NCI-H446 treated with DMSO at 0.1 percent for 48 hours (cell line): ENCODE results near the gene LDLRAD3.
"Not testable (repeated sequence)": the region's sequence is repeated elsewhere in the genome, so short reads cannot be mapped to it uniquely, and the experiment has no call there.

Experiments
- DNase-seq: peaks from one replicate; lab custom pipeline; 2025; lab: John Stamatoyannopoulos, UW

LDLRAD3 gene

DNA sequence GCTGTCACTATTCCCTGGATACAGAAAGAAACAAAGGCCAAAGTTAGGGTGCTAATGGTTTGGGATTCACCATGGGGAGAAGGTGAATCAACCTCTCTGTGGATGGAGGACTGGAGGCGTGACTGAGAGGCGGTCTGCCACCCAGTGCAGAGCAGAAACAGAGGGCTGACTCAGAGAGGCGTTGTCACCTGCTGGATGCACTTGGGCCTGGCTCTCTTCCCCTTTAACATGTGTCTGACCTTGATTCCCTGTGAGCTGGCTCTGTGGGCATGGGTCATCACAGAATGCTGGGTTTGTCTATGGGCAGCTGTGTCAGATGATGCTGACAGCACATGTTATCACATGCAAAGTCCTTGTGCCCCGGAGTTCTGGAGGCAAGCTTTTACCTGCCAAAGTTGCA lies 75.9 kb downstream of the LDLRAD3 start:
- DNase-seq: no peak

DNA sequence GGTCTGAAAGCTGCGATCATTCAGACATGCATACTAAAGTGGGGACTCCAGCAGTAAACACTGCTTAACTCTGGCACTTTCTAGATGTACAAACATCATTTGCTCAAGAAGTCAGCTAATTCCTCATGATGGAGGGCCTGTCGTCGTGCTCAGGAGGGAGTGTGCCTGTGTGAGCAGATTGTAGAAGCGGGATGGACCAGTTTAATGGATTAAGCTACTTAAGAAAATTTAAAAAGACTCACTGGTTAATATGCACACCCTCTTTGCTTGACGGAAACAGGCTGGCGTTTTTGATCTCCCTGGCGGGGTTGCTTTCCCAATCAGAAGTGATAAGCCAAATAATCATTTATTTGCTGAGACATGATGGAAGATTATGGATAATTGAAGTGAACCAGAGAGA lies 79.0 kb downstream of the LDLRAD3 start:
- DNase-seq: no peak

DNA sequence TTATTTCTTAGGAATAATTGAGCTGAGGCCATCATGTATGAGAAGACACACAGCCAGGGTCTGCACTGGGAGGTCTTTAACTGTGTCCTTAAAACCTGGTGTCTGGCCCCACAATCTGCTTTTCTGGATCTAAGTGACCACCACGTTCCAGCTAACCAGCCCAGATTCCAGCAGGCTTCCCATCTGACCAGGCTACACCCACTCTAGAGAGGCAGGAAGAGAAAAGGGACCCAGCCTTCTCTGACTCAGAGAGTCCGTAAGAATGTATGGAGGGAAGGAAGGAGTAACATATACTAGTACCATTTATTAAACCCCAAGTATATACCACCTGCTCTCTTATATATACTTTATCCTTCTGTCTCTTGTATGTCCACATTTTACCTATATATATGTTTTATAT lies 80.1 kb downstream of the LDLRAD3 start:
- no peak for DNase-seq

DNA sequence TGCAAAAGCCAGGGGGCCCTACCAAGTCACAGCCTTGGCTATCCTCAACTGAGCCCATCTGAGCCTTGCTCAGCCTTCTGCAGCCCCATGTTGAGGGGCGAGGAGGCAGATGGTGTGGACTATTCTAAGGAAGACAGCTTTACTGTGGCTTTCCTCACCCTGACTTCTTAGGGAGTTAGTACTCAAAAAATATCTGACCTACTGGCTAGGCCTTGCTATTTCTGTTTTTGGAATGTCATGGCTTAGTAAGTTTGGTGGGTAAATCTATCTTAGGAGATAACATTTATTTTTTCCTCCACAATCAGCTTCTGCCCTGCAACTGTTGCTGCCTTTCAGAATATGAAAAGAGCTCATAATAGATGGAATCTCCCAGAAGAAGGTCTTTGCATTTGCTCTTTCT lies 80.9 kb downstream of the LDLRAD3 start:
- DNase-seq: no peak

DNA sequence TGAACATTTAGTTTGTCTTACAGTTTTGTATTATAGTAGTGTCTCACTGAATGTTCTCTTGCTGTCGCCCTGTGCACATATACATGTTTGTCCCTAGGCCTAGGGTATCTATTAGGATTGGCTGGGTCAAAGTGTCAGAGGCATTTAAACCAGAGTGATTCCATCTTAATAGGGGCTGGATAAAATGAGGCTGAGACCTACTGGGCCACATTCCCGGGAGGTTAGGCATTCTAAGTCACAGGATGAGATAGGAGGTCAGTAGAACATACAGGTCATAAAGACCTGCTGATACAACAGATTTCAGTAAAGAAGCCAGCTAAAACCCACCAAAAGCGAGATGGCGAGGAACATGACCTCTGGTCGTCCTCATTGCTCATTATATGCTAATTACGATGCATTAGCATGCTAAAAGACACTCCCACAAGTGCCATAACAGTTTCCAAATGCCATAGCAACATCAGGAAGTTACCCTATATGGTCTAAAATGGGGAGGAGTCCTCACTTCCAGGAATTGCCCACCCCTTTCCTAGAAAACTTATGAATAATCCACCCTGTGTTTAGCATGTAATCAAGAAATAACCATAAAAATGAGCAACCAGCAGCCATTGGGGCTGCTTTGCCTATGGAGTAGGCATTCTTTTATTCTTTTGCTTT lies 82.6 kb downstream of the LDLRAD3 start:
- DNase-seq: no peak

DNA sequence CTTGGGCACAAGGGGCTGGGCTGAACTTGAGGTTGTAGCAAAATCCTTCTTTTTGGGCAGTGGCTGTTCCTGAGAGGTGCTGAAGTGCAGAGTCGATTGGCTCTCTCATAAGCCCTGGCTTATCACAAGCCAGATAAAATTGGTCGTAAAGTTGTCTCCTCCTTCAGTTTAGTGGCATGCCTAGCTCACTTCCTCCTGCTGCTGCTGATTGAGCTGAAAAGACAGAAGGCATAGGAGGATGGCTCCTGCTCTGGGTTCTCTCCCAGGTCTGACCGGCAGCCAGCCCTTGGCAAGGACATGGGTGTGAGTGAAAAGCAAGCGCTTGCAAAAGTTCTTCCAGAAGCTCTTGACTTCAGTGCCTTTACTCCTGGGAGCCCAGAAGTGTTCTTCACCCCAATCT lies 83.9 kb downstream of the LDLRAD3 start:
- DNase-seq: peak; percentile 53

DNA sequence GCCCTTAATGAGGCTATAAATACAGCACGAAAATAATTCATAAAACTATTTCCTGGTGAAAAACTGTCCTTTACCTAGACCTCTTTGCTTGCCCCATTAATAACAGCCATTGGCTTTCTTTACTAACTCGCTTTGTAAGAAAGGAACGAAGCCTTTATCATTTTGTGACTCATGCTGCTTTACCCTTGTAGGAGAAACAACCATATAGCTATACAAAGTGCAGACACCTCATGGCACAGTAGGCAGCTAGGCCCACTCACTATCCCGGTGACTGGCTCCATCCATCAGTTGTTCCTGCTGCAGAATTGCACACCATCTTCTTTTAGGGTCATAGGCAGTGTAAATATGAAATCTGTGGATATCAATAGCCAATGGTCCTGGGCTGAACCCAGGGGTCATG lies 85.8 kb downstream of the LDLRAD3 start:
- DNase-seq: no peak

DNA sequence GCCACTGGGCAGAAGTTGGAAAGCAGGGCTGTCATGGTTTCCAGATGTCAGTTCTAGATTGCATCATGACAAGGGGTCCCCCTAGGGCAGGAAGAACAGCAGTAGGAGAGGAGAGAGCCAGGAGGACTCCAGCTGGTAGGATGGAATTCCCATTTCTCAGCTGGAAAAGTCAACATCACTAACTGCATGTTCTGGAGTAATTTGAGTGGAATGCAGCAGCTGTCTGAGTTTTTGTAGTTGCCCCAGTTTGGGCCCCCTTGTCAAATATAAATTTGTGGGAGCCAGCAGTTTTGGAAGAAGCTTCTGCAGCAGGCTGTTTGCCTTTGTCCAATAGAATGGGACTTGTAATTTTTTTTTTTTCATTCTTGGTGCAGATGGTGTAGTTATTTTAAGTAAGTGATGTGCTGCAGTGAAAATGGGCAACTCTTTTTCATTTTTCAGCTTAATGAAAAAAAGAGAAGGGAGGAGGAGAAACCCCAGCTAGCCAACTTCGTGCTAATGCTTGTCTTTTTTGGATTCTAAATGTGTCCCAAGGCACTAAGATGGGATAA lies 86.9 kb downstream of the LDLRAD3 start:
- peak; percentile 73 for DNase-seq

DNA sequence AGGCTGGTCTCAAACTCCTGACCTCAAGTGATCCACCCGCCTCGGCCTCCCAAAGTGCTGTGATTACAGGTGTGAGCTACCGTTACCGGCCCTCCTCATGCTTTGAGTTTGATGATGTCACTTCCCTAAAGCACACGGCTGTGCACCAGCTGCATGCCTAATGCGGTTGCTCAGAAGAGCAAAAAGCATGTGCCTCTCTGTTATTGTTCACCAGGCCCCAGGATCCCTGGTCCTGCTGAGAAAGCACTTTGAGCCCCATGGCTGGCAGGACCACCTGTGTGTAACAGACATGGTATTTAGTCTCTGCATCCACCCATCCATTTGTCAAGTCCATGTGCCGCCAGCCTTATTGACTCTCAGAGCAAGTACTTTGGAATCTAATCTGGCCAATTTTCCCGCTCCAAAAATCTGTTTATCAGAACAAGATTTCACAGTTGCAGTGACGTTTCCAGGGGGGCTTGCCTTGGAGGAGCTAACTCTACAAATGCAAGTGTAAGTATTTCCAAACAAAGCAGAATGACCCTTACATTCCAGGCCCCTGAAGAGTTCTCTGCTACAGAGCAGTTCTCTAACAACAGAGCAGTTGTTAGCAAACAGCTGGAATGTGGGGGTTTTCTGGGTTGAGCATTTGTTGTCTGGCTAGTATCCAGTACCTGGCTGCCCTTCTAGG lies 89.4 kb downstream of the LDLRAD3 start:
- no peak for DNase-seq

DNA sequence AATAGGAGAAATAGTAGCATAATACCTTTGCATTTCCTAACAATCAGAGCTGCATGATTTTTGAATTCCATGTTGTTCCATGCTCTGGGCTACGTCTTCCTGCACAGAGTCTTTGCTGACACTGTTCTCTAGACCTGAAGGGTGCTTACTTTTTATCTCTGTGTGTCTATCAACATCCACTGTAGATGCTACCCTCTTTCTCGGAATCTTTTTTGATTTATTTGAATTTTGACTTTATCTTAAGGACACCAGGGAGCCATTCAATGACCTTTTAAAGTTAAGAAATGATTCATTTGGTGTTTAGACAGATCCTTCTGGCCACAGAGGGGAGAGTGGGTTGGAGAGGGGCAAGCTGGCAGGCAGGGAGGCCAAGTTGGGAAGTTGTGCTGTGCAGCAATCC lies 90.1 kb downstream of the LDLRAD3 start:
- DNase-seq: no peak

DNA sequence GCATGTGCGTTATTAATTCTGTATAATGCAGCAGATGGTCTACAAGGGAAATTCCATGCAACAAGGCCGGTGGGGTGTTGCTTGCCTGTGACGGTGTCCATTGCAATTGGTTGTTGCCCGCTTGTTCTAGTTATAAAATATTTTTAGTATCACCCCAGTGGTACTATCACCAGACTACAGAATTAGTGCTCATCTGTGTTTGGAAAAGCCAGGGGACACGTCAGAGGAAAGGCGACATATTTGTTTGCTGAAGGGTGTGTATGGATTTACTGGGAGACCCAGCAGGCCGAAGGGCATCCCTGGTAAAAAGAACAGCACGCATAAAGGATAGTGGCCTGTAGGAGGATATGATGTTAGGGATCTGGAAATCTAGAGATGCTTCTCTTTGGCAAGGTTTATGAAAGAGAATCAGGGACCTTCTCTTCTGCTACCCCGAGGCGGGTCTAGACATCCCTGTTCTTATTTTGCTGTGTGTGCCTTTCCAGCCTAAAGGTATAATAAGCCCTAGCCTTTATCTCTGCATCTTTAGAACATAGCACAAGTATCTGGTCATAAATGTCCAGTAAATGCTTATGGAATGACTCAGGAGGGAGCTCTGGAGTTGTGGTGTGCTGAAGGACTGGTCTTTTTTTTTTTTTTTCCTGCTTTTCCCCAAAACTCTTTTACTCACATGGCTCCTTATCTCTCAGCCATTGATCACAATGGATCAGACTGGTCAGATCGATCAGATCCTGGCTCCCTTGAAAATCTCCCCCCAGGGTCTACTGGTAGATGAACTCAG lies 90.9 kb downstream of the LDLRAD3 start:
- no peak for DNase-seq

DNA sequence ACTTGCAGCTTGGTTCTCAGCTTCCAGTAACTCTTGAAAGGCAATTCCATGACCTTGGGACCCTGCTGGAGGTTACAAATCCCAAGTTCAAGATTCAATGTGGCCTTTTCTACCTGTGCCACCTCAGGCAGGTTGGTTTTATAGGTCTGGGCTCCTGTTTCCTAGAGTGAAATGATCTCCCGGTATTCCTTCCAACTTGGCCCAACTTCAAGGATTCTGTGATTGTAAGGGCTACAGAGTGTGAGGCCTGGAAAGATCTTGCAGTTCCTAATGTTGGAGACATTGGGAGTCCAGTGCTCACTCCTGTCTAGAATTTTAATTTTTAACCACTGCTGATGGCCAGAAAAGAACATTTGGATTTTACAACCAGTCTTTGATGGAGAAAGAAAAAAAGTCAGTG lies 91.6 kb downstream of the LDLRAD3 start:
- no peak for DNase-seq

DNA sequence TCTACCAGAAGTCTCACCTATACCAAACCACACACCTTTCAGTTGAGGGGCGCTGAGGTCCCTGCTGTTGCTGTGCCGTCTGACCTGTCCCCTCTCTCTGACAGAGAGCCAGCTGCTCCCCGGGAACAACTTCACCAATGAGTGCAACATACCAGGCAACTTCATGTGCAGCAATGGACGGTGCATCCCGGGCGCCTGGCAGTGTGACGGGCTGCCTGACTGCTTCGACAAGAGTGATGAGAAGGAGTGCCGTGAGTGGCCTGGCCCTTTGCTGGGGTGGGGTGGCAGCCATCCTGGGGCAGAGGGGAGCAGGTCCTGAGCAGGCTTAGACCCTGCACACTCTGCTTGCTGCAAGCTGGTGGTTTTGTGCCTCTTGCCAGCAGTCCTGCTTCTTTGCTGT lies 92.1 kb downstream of the LDLRAD3 start:
- DNase-seq: no peak

DNA sequence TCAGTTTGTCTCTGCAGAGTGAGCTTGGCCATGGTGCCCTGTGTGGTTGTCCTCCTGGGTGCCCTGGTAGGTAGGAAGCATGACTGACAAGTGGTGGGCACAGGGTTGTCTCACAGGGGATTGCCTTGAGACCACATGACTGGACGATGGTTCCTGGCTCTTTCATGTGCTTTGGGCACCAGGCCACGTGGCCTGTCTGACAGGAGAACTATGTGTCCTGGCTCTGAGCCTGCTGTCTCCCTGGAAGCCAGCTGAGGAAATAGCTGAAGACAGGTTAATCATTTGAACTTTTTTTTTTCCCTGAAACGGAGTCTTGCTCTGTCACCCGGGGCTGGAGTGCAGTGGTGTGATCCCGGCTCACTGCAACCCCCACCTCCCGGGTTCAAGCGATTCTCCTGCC lies 93.2 kb downstream of the LDLRAD3 start:
- DNase-seq: no peak

DNA sequence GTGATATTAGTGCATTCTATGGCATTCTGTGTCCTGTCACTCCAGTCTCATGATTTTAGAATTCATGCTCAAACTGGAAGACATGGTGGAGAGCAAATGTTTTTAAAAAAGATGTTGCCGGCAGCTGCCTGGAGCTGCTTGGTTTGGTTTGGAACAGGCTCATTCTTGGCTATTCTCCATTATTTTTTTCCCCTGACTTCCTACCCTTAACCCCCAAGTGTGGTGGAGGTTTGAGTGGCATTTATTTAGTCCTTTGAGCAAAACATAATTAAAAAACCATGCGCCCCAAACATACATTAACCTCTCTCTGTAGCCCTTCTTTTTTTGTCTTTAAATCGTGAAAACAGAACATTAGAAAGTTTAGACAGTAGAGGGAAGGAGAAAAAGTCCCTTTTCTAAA lies 94.7 kb downstream of the LDLRAD3 start:
- DNase-seq: no peak

DNA sequence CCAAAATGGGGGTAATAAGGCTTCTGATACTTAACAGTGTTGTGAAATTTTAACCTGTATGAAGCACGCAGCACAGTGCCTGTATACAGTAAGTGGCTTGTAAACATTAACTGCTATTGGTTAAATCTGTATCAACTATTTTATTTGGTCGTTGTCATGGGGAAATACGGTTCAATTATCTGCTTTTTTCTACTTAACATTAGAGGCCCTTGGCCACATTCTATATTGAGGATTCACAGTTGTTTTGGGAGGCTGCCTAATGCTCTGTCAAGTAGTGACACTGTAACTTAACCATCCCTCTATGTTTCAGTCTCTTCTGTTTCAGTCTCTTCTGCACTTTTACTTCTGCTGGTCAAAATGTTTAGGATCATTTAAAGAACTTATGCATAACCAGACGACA lies 95.6 kb downstream of the LDLRAD3 start:
- DNase-seq: no peak

DNA sequence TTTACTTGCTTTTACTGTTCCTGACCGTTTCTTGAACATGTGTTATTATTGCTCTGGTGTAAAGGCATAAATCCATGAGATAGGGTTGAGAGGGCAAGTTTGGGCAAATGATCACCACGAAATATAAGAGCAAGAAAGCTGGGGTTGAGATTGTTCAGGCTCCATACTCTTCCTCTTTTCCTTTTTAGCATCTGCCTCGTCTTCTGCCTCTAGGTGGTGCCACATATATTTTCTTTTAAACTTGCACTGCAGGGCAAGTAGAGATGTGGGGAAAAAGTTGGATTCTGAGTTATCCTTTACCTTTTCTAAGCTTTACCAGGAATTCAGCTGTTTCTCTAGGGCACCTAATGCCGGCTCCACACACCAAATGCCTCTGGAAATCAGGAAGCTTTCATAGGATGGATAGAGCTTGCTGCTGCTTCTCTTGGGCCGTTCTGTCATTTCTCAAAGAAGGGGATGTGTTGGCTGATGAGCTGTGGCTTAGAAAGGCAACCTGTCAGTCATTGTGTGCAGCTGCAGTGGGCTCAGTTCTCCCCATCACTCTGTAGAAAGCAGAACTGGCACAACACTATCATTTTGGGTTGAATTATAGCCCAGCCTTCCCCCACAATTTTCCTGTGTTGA lies 98.2 kb downstream of the LDLRAD3 start:
- DNase-seq: no peak

DNA sequence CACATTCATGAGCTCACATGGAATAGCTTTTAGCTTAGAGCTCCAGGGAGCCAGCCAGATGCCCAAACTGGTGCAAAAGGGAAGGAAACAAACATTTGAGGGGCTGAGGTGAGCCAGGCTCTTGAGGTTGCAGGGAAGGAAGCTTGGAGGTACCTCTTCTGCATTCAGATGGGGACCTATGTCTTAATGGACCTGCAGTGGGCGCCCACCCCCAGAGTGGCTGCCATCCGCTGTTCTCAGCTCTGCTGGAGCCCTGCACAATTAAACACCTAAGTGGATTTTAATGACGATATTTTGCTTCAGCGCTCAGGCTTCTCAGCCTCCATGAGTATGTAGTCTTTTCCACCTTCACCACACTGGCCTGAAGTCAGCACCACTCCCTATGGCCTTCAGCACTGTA lies 100.8 kb downstream of the LDLRAD3 start:
- no peak for DNase-seq

DNA sequence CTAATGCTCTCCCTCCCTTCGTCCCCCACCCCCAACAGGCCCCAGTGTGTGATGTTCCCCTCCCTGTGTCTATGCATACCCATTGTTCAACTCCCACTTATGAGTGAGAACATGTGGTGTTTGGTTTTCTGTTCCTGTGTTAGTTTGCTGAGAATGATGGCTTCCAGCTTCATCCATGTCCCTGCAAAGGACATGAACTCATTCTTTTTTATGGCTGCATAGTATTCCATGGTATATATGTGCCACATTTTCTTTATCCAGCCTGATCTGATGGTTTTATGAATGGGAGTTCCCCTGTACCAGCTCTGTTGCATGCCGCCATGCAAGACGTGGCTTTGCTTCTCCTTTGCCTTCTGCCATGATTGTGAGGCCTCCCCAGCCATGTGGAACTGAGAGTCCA lies 102.1 kb downstream of the LDLRAD3 start:
- not testable (repeated sequence) for DNase-seq

DNA sequence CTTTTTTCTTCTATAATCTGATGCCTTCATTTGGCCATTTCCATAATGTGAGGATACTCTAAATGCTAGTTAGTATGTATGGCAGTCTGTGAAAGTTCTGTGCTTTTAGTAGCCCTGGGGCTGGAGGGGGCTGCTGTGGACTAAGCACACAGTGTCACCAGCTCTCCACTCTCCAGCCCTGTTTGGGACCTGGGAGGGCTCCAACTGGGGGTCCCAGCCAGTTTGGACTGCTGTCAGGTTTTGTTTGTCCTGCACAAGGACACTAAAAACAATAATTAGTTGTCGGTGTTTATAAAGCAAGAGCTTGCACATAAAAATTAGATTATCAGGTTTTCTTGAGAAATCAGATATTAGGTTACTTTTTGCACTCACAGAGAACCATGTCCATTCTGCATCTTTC lies 103.1 kb downstream of the LDLRAD3 start:
- no peak for DNase-seq

DNA sequence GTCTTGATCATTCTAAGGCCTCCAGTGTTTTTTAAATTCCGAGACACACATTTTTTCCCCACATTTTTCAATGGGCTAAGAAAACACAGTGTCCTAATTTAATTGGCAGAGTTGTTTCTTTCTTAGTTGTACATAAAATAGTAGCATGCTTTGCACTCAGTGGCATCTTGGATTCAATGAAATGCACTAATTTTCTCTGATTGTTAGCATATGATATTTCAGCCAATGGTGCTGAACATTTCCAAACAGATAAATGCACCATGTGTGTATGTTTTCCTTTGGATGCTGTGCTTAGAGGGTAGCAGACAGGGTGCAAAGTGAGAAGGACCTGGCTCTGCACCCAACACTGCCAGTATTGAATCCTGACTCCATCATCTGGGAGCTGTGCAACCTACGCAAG lies 103.5 kb downstream of the LDLRAD3 start:
- no peak for DNase-seq

DNA sequence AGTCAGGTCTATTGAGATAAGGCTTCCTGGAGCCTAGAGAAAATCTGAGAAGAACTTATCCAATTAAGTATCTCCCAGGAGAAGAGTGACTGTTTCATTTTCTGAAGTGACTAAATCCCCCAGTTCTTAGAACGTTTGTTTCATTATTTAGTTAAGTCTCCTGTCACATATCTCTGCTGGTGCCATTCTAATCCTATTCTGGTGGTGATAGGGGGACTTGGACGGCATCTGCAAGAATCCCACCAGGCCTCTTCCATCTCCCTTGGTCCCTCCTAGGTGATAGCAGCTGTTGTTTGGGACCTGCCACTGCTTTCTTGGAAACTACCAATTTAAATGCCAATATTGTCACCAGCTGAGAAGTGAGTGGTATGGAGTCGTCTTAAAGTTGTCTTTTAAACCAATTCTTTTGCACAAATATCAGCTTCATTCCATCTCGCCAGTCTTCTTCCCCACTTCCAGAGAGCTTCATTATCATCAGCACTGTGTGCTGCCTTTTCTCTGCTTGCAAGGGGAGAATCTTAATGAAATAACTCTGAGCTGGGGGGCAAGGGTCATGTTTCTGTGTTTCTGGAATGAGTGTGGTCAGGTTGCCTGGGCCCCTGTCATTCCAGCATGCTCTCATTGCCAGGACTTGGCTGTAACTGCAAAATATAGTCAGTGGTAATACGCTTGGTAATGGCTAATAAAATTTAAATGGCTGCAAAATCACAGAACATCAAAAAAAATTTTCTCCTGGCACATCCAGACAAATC lies 104.8 kb downstream of the LDLRAD3 start:
- no peak for DNase-seq
